HG03571 (cell line): Measurements from ENCODE around the gene PDPK1.
"Not testable (repeated sequence)": the region's sequence is repeated elsewhere in the genome, so short reads cannot be mapped to it uniquely, and the experiment has no call there.

Source experiments
- ATAC-seq: cut with Tn5 transposase; IDR thresholded peaks from one replicate; pipeline ENCODE4 v1.9.1; 2021; ENCODE audit not compliant: unreplicated experiment

Gene PDPK1

GRCh38 chr16:2523801-2524231 is 14.0 kb upstream of the PDPK1 start:
- no peak for ATAC-seq

DNA sequence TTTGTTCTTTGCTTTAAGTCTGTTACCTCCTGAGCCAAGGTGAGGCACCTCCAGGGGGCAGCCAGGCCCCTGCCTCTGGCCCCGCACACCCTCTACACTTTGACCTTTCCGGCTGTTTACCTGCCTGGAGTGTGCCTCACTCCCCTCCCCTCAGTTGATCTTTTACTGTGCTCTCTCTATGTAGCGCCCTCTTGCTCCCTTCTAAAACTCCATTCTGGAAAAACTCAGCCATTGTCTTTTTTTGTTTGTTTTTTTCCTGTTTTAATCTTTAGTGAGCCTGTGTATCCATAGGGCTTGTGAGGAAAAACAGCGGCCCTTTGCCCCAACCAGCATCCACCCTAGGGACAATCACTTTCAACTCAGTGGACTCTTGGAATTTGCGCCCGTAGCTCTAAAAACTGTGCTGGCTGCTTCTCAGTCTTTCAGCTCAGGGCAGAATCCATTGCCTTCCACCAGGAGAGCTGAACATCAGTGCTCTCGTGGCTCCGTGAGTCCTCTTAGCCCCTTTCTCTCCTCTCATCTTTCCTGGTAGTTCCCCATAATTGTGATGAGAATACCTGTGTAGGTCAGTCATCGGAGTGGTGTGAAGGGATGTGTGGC is 13.4 kb upstream of the PDPK1 start:
- no peak for ATAC-seq

DNA sequence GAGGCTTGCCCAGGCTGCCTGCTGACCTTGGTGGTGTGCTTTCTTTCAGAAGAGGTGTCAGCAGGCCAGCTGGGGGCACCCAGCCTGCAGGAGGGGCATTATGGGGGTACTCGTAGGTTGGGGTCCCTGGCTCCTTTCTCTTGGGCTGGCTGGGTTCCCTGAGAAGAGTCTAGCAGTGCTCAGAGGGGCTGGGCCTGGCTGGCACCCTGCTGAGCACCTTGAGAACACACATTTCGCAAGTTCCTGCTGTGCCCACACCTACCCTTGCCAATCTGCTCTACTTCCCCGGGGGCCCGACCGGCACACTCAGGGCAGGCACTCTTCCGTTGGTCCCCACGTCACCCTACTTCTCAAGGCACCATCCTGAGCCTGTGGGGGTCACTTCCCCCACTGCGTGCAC is 11.7 kb upstream of the PDPK1 start:
- ATAC-seq: no peak

GRCh38 chr16:2527071-2527783 is 10.6 kb upstream of the PDPK1 start:
- ATAC-seq: no peak

GRCh38 chr16:2527784-2528100 is 10.1 kb upstream of the PDPK1 start:
- ATAC-seq: no peak

DNA sequence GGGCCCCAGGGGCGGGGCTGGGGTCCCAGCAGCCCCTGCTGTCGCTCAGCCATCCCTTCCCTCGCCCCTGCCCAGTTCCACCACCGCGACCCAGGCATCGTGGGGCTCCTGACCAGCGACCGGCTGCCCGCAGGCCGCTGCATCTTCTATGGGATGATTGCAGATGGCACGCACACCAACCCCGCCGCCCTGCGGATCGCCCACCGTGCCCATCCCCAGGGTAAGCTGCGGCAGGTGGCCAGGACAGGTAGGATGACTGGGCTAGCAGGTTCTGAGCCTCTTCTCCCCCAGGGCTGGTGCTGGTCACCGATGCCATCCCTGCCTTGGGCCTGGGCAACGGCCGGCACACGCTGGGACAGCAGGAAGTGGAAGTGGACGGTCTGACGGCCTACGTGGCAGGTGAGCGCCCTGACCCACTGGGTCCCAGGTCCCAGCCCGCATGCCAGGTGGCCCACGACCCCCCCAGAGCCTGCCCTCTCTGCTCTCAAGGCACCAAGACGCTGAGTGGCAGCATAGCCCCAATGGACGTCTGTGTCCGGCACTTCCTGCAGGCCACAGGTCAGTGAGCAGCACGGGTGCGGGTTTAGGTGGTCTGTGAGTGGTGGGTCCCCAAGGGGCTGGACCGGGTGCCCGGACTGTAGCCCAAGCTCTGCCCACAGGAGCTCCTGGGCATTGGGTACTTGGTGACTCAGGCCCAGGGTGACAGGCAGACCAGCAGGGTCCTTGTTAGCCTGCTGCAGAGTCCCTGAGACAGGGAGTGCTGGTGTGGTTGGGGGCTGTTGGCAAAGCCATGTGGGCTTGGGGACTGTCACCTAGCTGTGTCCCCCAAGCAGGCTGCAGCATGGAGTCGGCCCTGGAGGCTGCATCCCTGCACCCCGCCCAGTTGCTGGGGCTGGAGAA is 9.4 kb upstream of the PDPK1 start:
- ATAC-seq: no peak

- no peak for ATAC-seq
Observed at GRCh38 chr16:2529061-2529931, 8.5 kb upstream of the PDPK1 start.

- no peak for ATAC-seq
Observed at GRCh38 chr16:2529961-2530628, 7.7 kb upstream of the PDPK1 start.

DNA sequence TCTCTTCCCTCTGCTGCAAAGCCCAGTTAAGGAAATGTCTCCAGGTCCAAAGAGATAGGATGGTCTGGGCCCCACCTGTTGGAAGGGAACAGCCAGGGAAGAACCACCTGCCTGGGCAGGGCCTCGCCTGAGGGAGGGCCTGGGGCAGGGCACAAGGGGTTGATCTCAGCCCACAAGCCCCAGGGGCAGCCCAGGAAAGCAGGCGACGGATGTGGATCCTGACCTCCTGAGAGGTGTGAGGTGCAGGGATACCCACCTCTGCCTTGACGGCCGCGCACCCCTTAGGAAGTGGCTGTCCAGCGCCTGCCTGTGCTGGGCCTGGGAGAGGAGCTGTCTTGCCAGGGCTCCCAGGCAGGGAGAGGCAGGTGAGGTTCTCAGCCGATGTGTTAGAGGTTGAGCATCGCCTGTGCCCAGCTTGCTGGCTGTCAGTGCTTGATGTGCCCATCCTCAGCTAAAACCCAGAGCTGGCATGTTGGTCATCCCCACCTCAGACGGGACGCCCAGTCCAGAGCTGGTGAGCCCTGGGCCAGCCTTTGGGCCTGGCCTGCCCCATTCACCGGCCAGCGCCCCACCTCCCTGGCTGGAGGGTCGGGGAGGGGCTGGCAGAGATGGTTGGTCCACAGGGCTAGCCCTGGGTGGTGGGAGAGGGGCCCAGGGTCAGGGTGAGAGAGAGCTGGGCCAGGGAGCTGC is 7.0 kb upstream of the PDPK1 start:
- no peak for ATAC-seq

GRCh38 chr16:2531371-2531695 is 6.5 kb upstream of the PDPK1 start, which contains the start of gene CEMP1:
TSS of gene CEMP1 (minus strand) at chr16:2531408. CDS start at chr16:2531073, 335 bp downstream.
- ATAC-seq: no peak

DNA sequence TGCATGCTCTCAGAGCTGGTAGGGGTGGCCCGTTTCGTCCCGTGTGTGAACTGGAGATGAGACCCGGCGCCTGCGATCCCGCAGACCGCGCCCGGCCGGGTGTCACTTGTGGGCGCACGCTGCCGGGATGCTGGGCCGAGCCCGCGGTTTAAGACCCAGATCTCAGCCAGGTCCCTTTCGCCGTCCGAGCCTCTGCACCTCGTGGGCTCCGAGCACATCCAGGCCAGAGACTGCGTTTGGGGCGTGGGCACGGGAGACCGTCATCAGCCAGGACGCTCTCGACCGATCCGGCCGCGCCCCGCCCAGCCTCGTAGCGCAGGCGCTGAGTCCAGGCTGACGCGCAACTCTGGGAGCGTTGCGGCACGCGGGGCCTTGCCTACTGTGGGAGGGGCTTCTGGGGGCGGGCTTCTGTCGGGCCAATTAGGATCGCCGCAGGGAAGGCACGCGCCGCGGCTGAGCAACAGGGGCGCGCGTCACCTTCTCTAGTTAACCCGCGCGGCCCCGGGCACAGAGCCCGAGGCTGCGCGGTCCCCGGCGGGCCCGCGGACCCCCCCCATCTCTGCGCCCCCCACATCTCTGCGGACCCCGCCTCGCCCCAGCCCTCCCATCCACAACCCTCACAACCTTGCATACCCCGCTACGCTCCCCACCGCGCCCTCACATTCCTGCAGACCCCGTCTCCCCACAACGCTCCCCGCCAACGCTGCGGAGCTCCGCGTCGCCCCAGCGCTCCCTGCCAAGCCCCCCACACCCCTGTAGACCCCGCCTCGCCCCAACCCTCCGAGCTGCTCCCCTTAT is 5.9 kb upstream of the PDPK1 start:
- peak; percentile 68 for ATAC-seq

- no peak for ATAC-seq
Observed at GRCh38 chr16:2532494-2533141, 5.2 kb upstream of the PDPK1 start.

GRCh38 chr16:2533142-2533755 is 4.6 kb upstream of the PDPK1 start:
- not testable (repeated sequence) for ATAC-seq

DNA sequence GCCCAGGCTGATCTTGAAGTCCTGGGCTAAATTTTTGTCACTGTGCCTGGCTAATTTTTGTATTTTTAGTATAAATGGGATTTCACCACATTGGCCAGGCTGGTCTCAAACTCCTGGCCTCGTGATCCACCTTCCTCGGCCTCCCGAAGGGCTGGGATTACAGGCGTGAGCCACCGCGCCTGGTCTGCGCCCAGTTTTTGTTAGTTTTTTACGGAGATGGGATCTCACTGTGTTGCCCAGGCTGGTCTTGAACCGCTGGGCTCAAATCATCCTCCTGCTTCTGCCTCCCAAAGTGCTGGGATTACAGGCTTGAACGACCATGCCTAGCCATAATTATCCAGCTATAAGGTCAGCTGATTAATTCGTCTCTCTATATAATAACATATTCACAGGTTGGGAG is 3.9 kb upstream of the PDPK1 start:
- ATAC-seq: no peak

DNA sequence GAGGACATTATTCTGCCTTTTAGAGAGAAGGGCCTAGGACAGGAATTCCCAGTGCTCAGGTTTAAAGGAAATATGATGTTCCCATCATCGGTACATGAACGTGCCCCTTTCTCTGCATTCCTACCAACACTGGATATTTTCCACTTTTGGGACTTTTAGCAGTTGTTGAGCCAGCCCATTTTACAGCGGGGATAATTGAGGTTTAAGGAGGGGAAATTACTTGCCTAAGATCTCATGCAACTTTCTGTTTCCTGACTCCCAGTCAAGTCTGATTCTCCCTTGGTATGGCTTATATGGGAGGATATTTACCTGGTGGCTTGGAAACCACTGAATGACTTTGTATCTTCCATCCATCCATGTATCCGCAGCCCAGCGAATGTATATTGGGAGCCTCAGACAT is 3.5 kb upstream of the PDPK1 start:
- not testable (repeated sequence) for ATAC-seq

GRCh38 chr16:2535625-2536013 is 2.2 kb upstream of the PDPK1 start:
- no peak for ATAC-seq

GRCh38 chr16:2539192-2539844 is 1.5 kb downstream of the PDPK1 start:
- ATAC-seq: not testable (repeated sequence)
